HepG2 (cell line): ENCODE measurements around the gene KCNJ6. TPM values are rescaled to one million over a fixed set of nuclear protein-coding genes. Genes with fewer than 3 reads are reported as not detected.

ENCODE experiments used
- ATAC-seq: fragments of 200-7000 bp; cut with Tn5 transposase; 3 replicates; pipeline ENCODE4 v1.9.1; 2020; ENCODE audit warnings: mild to moderate bottlenecking, moderate library complexity
- BruUV-seq: library from RNA; stranded (reverse); fragments of 400-500 nt; replicated peaks from 2 replicates; lab custom pipeline; 2021; lab: Mats Ljungman, UMichigan
- CTCF ChIA-PET: fragments of 300-600 bp; formaldehyde crosslinking; extraction: SDS; loops from one replicate; lab custom pipeline; 2021; ENCODE audit warnings: low total read pairs, inconsistent platforms, low intra/inter-chr PET ratio; lab: Yijun Ruan, JAX
- POLR2A ChIA-PET: fragments of 350-600 bp; sonication (Branson Sonifier 250); formaldehyde crosslinking; loops from one replicate; lab custom pipeline; 2020; ENCODE audit warnings: antibody characterized with exemption, inconsistent platforms; lab: Yijun Ruan, JAX
- DNase-seq: peaks from one replicate; pipeline ENCODE4 v3.0.0-alpha.2; 2015; ENCODE audit warnings: low spot score
- FAIRE-seq: peaks from 3 replicates; lab custom pipeline; 2011; peaks lifted over from hg19 to GRCh38; lab: Jason Lieb, UNC
- H2AFZ ChIP-seq: one replicate; pipeline ENCODE4 v1.6.1; 2011; ENCODE audit warnings: low read length, inconsistent platforms
- H3K27ac ChIP-seq: fragments of 300-600 bp; 3 replicates; pipeline ENCODE4 v1.8.0; 2011; ENCODE audit warnings: mixed run types, mild to moderate bottlenecking, mixed read lengths, low read length, inconsistent platforms; ENCODE audit not compliant: insufficient read depth; ENCODE audit errors: extremely low read length
- H3K27me3 ChIP-seq, 2 experiments: fragments of 200-600 bp in 1 of 2; 2 replicates in 1 of 2; 3 replicates in 1 of 2; pipeline versions ENCODE4 v1.6.0 to v1.8.0; 2011; ENCODE audit warnings: low read length in 2 of 2, mild to moderate bottlenecking in 2 of 2, moderate library complexity in 2 of 2, inconsistent platforms in 1 of 2; ENCODE audit not compliant: insufficient read depth in 2 of 2, control insufficient read depth in 1 of 2
- H3K36me3 ChIP-seq, 2 experiments: fragments of 200-600 bp in 1 of 2; replicated peaks in 1 of 2; 2 replicates in 1 of 2; 3 replicates in 1 of 2; pipeline versions ENCODE4 v1.5.1 to v1.8.0; 2011; ENCODE audit warnings: low read length in 2 of 2, inconsistent platforms in 1 of 2; ENCODE audit not compliant: insufficient read depth in 2 of 2, control insufficient read depth in 1 of 2
- H3K4me1 ChIP-seq: 2 replicates; pipeline ENCODE4 v1.5.1; 2012; ENCODE audit warnings: low read length, inconsistent platforms; ENCODE audit not compliant: insufficient read depth
- H3K4me2 ChIP-seq: 2 replicates; pipeline ENCODE4 v1.6.0; 2011; ENCODE audit warnings: low read depth, low read length, inconsistent platforms
- H3K4me3 ChIP-seq, 3 experiments: fragments of 200-600 bp in 1 of 3; sonication (generic), shearing (Covaris generic) in 1 of 3; replicated peaks in 1 of 3; 2 replicates each; pipeline ENCODE4 v1.5.1; 2011 to 2016; ENCODE audit warnings: low read length in 3 of 3, inconsistent platforms in 2 of 3, low read depth in 2 of 3, mild to moderate bottlenecking in 2 of 3, control low read depth in 1 of 3, mixed read lengths in 1 of 3; ENCODE audit not compliant: insufficient read depth in 1 of 3
- H3K79me2 ChIP-seq: one replicate; pipeline ENCODE4 v1.6.1; 2011; ENCODE audit warnings: low read length, inconsistent platforms; ENCODE audit not compliant: insufficient read depth
- H3K9ac ChIP-seq: 2 replicates; pipeline ENCODE4 v1.6.0; 2011; ENCODE audit warnings: mild to moderate bottlenecking, low read depth, low read length, inconsistent platforms; ENCODE audit not compliant: insufficient read depth
- H3K9me3 ChIP-seq: 2 replicates; pipeline ENCODE4 v1.5.1; 2012; ENCODE audit warnings: mild to moderate bottlenecking, low read length
- H4K20me1 ChIP-seq: 2 replicates; pipeline ENCODE4 v1.6.0; 2011; ENCODE audit warnings: inconsistent platforms, mild to moderate bottlenecking, low read length, moderate library complexity; ENCODE audit not compliant: insufficient read depth
- AFF4 ChIP-seq: sonication (generic); formaldehyde crosslinking; IDR thresholded peaks from 2 replicates; pipeline ENCODE4 v1.4.0; 2020; ENCODE audit warnings: missing genetic modification reagents
- ETV6 ChIP-seq: sonication (generic); formaldehyde crosslinking; conservative IDR thresholded peaks from 2 replicates; pipeline ENCODE4 v1.4.0; 2020; ENCODE audit warnings: missing genetic modification reagents
- HHEX ChIP-seq: IDR thresholded peaks from 2 replicates; pipeline ENCODE4 v1.6.1; 2016; ENCODE audit warnings: control low read depth
- JDP2 ChIP-seq: sonication (generic); formaldehyde crosslinking; IDR thresholded peaks from 2 replicates; pipeline ENCODE4 v1.8.1; 2022; ENCODE audit warnings: missing genetic modification reagents, borderline replicate concordance
- NFE2L1 ChIP-seq: sonication (generic); formaldehyde crosslinking; IDR thresholded peaks from 2 replicates; pipeline ENCODE4 v1.4.0; 2020; ENCODE audit warnings: missing genetic modification reagents, mild to moderate bottlenecking, borderline replicate concordance
- SAP130 ChIP-seq: IDR thresholded peaks from 2 replicates; pipeline ENCODE4 v1.6.1; 2016; ENCODE audit warnings: low read depth
- ZFP36 ChIP-seq: fragments of 150-350 bp; IDR thresholded peaks from 2 replicates; pipeline ENCODE4 v1.6.1; 2018; ENCODE audit warnings: borderline replicate concordance, low read length, low read depth; ENCODE audit not compliant: partially characterized antibody
- ZNF781 ChIP-seq: sonication (generic); formaldehyde crosslinking; IDR thresholded peaks from 2 replicates; pipeline ENCODE4 v1.5.1; 2020; ENCODE audit warnings: borderline replicate concordance, mild to moderate bottlenecking, missing genetic modification reagents; ENCODE audit errors: not compliant biosample characterization
- ZSCAN29 ChIP-seq: sonication (generic); formaldehyde crosslinking; conservative IDR thresholded peaks from 2 replicates; pipeline ENCODE4 v1.4.0; 2020; ENCODE audit warnings: mild to moderate bottlenecking, missing genetic modification reagents
- WGBS: methylation state at CpG from one replicate; pipeline ENCODE4 v1.1.6; 2017; ENCODE audit warnings: low lambda C conversion rate; 5-methylcytosine and 5-hydroxymethylcytosine counted together
- in situ Hi-C: cut with HindIII; loops from 2 replicates; pipeline ENCODE4 v1.10.0; 2017; ENCODE audit warnings: low pct_unique_long_range_greater_than_20kb; ENCODE audit not compliant: extremely low pct_ligation_motif_present
- intact Hi-C: fragments of 100-400 bp; cut with micrococcal nuclease; formaldehyde crosslinking; loops from one replicate; pipeline ENCODE4 v1.10.0; 2022; ENCODE audit not compliant: unreplicated experiment
- polyA plus RNA-seq, 8 experiments: library from polyadenylated mRNA; depleted of rRNA in 3 of 8; stranded (reverse) in 7 of 8; unstranded in 1 of 8; fragments of >200 nt; fragmentation: Illumina TruSeq in 4 of 8; extraction: Trizol in 4 of 8; gene quantifications; 2 replicates each; pipeline versions ENCODE4 v1.2.1 to v1.2.3, GENCODE V29; 2011 to 2016; ENCODE audit warnings: low read depth in 4 of 8, missing spikeins in 1 of 8, mixed read lengths in 1 of 8; ENCODE audit not compliant: insufficient read depth in 1 of 8
- total RNA-seq, 5 experiments: library from RNA; depleted of rRNA; stranded (reverse); fragments of >200 nt; fragmentation: Illumina TruSeq; extraction: Trizol; gene quantifications; 2 replicates each; pipeline ENCODE4 v1.2.3, GENCODE V29; 2016; ENCODE audit warnings: low read depth in 1 of 5
- TF ChIP-seq, protein P1 (sequence below): IDR thresholded peaks from 2 replicates; pipeline ENCODE4 v1.6.1; 2016; ENCODE audit warnings: missing genetic modification reagents, missing compliant biosample characterization

Gene KCNJ6
- total and polyA plus RNA-seq, 2 of the 13 experiments (the other 11 are each of a cell fraction or from before 2014, with no cell fraction given) = not detected

DNA sequence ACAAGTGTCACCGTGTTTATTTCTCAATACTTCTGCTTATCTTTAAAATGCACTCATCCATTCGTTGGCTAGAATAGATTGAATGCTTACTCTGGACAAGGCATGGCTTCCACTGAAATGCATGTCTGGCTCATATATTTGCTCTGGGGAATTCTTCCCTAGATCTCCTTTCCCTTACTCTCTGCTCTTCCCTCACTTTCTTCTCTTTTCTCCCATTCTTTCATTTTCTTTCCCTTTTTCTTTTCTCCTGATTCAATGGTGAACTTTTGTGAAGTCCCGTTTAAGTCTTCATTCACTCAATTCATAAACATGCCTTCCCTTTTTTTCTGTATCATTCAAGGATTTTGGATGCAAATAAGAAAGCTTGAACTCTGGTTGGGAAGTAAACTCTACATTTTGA, 315.2 kb downstream of the KCNJ6 start (continued):
- TF ChIP-seq AFF4 = no peak

DNA sequence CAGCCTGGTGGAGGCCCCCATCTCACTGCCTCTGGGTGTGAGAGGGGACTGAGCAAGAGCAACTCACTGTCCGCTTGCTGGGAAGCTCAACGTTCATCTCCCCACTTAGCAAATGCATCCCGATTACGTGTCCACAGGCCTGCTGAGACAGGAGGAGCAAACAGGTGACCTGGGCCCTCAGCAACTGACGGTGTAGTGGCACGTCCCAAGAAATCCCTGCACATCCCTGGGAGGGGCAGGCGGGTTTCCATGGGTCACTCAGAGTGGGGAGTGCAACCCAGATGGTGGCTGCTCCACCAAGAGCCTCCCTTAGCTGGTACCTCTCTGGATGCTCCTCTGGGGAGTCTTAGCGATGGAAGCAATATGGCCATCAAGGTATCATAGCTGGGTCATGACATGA, 320.3 kb downstream of the KCNJ6 start:
- FAIRE-seq (no peak), DNase-seq (no peak), ATAC-seq (no peak)
- Histone ChIP-seq H3K9me3 (no peaks in the 10 kb centered on the region), H3K79me2 (no peaks in the 10 kb centered on the region), H4K20me1 (no peaks in the 10 kb centered on the region), H3K4me1 (no peaks in the 10 kb centered on the region), H3K27me3 (peaks cover 1 to 29% of the 10 kb centered on the region in 2 experiments; a peak in 2 of 5 replicates), H2AFZ (no peak overlapping the region), H3K27ac (no peak overlapping the region), H3K4me2 (no peak overlapping the region), H3K9ac (no peak overlapping the region), H3K36me3 (no peaks in the 10 kb centered on the region), H3K4me3 (no peak overlapping the region)
- intact Hi-C loops (no loop called here), in situ Hi-C loops (no loop called here)
- WGBS = 13% methylated on average over 4 of the region's 8 CpGs
- POLR2A ChIA-PET = no interaction called here
- CTCF ChIA-PET = no interaction called here
- no TSS peak for BruUV-seq
- TF ChIP-seq JDP2 = no peak
- TF ChIP-seq, protein P1, sequence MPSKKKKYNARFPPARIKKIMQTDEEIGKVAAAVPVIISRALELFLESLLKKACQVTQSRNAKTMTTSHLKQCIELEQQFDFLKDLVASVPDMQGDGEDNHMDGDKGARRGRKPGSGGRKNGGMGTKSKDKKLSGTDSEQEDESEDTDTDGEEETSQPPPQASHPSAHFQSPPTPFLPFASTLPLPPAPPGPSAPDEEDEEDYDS (CRISPR knock-in tag) = no peak
- no peak for TF ChIP-seq SAP130 (CRISPR knock-in tag)
- TF ChIP-seq ZFP36 = no peak
- TF ChIP-seq HHEX (CRISPR knock-in tag) = no peak
- TF ChIP-seq NFE2L1 (CRISPR knock-in tag) = no peak
- no peak for TF ChIP-seq ZNF781 (CRISPR knock-in tag)
- TF ChIP-seq ZSCAN29 (CRISPR knock-in tag) = no peak
- no peak for TF ChIP-seq ETV6
